ENCODE results near the gene RAB6C.
"Not testable (repeated sequence)": the region's sequence is repeated elsewhere in the genome, so short reads cannot be mapped to it uniquely, and the experiment has no call there.

Gene RAB6C

DNA sequence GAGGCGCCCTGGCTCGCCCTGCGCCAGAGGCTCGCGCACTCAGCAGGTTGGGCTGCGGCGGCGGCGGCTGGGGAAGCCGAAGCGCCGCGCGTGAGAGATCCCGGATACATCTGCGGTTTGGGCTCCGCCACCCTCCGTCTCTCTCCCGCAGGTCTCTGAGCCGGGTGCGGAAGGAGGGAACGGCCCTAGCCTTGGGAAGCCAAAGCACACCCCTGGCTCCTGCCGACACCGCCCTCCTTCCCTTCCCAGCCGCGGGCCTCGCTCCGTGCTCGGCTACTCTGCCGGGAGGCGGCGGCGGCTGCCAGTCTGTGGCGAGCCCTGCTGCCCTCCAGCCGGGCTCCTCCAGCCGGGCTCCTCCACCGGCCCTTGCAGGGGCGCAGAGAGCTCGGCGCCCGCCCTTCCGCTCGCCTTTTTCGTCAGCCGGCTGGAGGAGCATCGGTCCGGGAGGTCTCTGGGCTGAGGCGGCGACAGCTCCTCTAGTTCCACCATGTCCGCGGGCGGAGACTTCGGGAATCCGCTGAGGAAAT is at the start of gene RAB6C:
Gene RAB6C (plus strand): TSS at position 38 of the 527 bp plus-strand sequence. CDS start 450 bp downstream, at position 488.
- not testable (repeated sequence) for DNase-seq

DNA sequence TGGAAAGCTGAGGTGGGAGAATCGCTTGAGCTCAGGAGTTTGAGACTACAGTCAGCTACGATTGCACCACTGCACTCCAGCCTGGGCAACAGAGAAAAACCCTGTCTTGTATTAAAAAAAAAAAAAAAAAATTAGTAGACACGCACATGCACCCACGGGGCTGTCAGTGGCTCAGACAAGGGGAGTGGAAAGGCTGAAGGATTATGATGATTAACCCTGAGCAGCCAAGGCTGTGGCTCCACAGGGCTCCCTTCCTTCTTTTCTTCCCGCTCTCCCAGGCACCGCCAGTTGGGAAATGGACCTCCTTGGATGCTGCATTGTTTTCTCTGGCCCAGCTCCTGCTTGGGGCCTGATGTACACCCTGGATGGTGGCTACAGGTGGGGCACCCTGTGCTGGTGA is 49.0 kb upstream of the RAB6C start:
- DNase-seq: no peak

DNA sequence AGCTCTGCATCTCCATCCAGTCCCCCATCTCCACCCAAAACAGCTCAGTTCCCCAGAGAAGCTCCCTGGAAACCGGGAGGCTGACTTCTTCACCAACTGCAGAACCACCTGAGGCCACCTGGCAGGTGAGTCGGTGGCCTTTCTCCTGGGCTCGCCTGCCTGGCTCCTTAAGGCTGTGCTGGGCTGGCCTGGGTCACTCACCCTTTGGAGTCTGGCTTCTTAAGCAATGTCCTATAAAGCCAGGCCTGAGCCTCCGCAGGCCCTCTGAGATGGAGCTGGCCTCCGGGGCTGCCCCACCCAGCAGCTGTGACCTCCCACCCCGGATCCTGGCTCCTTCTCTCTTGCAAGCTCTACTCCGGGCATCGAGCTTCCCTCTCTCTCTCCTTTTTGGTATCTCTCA is 46.1 kb upstream of the RAB6C start:
- not testable (repeated sequence) for DNase-seq

DNA sequence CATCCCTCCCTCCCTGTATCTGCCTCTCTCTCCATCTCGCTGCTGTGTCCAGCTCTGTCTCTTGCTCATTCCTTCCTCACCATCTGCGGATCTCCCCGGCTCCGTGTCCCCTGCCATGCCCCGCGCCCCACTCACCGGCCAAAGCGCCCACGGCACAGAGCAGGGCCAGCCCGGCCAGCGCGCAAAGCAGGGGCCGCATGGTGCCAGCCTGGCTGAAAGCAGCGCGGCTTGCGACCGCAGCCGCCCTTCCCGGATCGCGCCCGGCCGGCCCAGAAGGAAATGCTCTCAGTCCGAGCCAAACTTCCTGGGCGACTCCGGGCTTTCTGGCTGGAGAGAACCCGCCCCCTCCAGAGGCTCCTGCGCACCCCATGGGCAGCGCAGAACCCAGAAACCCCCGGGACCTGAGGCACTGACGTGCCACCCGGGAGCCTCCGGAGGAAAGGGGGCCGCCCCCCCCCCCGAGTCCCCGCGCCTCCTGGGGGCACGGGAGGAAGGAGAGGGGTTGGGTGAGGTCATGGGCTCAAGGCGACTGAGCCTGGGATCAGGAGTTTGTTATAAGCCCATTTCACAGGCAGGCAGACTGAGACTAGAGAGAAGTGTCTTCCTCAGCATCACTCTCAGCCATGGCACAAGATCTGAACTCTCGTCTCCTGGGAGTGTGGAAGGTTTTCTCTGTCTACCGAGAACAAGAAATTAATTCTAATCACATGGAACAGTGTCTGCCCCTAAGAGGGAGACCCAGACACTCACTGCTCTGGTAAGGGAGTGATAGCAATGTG is 45.2 kb upstream of the RAB6C start:
- DNase-seq: no peak

DNA sequence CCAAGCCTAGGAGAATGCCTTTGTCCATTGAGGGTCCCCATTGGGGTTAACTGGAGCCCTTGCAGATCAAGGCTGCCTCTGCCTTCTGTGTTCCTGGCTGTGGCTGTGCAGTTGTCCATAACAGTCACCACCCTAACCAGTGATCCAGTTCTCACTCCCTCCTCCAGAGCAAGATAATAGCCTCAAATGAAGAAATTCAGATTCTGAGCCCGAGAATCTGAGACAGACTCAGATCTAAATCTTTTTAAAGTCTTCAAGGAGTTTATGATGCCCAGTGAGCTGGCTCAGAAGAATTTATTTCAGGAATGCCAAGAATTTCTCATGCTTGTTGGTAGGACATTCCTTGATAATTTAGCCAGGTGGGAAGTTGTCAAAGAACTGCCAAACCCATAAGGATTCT is 44.3 kb upstream of the RAB6C start:
- DNase-seq: no peak

DNA sequence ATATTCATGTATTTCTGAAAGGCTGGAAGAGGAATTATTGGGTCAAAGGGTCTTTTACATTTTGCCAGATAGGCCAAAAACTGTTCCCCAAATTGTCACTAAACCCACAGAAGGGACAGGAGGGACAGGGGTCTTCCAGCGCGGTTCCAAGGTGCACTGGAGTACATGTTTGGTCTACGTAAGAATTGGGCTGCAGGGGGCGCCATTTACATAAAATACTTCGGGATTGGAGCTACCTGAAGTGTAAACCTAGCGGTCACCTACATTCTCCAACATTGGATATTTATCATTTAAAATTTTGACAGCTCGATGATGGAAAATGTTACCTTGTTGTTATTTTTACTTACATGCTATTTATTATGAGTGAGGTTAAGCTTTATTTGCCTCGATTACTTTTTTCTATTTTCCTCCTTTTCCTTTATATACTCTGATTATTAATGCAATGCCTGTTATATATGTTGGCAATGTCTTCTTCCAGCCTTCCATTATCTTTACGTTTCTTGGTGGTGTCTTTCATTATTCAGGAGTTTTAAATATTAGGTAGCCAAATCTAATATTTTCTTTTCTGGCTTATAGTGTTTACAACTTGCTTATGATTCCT is 43.0 kb upstream of the RAB6C start:
- no peak for DNase-seq

DNA sequence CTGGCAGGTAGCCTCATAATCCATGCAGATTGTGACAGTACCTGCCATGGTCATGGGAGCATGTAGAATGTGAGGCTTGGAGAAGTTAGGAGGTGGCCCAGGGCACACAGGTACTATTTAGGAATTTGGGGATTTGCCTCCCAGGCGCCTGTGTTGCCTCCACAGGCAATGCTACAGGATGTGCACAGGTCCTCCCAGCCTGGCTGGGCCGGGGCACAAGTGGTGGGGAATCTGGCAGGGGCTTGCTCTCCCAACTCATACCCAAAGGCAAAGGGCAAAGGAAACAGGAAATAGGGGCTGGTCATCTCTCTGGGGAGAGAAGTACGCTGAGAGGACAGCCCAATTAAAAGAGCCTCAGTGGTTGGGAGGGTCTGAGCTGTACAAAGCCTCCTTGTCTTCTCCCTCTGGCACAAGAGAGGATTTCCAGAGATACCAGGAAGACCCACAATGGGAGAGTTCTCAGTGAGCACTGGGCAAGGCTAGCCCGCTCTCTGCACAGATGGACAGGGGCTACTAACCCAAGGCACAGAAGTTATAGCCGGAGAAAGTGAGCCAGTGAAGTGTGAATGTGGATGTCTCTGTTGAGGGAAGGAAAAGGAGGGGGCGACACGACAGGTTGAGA is 40.5 kb upstream of the RAB6C start:
- not testable (repeated sequence) for DNase-seq

DNA sequence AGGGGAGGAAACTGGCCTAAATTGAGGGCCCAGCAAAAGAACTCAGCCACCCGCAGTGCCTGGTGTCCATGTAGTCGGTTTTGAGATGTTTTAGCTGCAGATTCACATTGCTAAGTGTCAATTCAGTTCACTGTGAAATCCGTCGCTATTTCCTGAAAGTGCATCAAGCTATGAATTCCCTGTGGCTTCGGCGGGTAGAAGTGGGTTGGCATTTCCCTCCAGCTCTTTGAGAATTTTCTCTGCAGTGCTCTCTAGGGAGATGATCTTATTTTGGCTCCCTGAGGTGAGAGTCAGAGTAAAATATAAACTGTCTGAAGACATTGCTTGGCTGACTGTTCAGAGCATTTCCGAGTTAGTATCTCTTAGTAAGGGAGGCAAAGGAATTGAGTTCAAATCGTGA is 36.0 kb upstream of the RAB6C start:
- not testable (repeated sequence) for DNase-seq

DNA sequence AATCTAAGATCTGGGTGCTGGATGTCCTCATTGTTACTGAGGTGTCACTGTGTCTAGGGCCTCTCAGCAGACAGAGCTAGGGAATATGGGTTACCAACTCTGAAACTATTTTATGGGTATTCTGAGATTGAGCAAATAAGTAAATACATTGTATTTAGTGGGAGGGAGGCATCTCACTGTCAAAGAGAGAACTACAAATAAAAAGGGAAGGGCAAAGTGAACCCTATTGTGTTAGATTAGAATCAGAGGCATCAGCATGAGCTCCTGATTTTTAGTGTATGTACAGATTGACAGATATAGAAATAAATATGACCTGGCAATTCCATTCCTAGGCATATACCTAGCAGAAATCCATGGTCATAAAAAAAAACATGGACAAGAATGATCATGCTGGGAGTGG is 33.9 kb upstream of the RAB6C start:
- DNase-seq: no peak

DNA sequence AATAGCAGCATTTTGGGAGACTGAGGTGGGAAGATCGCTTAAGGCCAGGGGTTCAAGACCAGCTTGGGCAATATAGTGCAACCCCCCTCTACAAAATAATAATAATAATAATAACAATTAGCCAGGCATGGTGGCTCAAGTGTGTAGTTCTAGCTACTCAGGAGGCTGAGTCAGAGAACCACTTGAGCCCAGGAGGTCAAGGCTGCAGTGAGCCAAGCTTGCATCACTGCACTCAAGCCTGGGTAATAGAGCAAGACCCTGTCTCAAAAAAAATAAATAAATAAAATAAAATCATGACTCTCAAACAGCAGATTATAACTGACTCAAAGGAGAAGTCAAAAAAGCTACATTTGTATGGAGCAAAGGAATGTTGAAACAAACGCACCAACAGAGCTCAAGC is 31.8 kb upstream of the RAB6C start:
- not testable (repeated sequence) for DNase-seq

DNA sequence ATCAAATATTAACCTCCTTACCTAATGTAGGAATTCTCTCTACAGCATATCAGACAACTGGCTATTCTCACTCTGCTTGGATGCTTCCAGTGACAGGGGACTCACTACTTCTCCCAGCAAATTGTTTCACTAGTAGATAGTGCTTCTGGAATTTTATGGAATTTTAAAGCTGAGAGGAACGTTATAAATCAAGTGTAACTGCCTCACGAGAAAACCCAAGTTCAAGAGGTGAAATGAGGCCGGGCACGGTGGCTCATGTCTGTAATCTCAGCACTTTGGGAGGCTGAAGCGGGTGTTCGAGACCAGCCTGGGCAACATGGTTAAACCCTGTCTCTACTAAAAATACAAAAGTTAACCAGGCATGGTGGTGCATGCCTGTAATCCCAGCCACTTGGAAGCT is 23.3 kb upstream of the RAB6C start:
- DNase-seq: not testable (repeated sequence)

DNA sequence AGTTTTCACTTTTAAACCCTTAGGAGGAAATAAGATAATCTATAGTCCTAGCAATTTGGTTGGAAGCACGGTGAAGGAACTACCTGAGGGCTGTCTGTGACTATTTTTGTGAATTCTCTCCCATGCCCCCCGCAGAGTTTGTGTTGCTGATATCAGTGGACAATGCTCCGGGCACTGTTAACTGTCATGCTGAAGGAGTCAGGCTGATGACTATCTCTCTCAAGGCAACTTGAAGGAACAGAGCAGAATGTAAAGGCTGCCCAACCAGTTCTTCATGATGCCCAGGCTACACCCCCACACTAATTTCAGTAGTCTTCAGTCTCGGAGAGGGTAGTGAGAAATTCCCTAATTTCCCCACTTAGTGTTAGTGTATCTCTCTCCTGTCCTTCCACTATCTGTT is 21.6 kb upstream of the RAB6C start:
- DNase-seq: no peak

DNA sequence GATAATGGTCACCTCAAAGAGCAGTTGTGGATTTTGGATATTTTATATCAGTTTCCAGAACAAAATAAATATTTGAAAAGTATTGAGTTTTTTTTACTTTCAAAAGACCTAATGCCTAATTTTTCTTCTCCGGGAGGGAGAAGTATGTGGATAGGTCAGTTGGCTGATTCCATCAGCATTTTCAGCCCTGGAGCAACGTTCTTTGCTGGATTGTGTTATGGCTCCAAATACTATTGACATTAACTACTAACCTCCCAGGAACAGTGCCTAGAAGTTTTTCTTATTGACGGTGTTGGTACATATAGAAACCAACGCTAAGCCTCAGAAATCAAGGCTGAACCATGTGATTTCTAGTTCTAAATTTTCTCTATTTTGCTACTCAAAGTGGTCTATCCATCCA is 20.7 kb upstream of the RAB6C start:
- not testable (repeated sequence) for DNase-seq

DNA sequence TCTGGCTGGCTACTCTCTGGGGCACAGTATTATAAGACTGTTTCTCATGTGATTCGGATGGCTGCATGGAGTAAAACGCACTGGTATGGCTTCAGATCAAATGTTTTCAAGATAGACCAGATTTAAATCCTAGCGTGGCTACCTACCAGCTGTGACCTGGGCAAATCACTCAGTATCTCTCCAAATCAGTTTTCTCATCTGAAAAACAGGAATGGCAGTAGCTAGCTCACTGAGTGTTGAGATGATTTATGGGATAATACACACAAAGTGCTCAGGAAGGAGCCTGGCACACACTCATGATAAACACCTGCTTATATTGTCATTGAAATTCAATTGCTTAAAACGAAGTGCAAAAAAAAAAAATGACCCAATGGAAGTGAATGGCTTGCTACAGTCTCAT is 10.9 kb upstream of the RAB6C start:
- DNase-seq: not testable (repeated sequence)

DNA sequence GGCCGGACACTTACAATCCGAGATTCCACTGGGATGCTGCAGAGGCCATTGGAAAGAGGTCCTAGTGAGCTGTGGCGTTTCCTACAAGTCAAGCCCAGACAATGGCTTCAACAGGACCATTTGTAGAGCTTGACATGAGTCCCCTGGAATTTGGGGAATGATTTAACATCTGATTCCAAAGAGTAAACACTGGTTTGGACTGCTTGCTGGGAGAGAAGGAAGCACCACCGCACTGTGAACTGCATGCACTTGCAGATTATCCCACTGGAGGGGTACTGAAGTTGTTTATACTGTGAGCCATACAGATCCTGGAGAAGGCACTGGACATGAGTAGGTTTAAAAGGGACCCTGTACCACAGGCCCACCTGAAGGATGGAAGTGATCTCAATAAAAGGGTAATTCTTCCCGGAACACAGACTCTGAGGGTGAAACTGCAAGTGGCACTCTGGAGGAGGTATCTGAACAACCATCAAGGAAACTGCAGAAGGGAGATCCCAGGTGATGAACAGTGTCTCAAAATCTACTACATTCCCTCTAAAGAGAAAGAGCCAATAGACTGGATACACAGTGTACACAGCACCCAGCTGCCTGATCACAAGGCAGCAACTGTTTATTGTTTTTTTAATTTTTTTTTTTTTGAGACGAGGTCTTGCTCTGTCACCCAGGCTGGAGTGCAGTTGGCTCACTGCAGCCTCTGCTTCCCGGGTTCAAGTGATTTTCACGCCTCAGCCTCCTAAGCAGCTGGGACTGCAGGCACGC is 4.3 kb upstream of the RAB6C start:
- no peak for DNase-seq

DNA sequence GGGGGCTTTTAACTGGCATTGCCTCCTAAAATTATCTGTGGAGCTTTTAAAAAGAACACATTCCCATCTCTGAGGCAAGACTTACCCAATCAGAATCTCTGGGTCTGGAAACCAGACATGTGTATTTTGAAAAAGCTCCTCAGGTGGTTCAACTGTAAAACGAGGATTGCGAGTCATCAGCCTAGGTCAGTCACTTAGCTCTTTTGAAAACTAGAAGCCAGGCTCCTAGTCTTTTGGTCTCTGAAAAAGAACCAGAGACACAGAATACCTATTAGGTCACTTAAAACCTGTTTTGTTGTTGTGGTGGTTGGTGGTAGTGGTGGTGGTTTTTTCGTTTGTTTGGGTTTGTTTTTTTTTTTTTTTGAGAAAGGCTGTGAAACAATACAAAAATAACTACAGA is 2.5 kb upstream of the RAB6C start:
- DNase-seq: not testable (repeated sequence)

DNA sequence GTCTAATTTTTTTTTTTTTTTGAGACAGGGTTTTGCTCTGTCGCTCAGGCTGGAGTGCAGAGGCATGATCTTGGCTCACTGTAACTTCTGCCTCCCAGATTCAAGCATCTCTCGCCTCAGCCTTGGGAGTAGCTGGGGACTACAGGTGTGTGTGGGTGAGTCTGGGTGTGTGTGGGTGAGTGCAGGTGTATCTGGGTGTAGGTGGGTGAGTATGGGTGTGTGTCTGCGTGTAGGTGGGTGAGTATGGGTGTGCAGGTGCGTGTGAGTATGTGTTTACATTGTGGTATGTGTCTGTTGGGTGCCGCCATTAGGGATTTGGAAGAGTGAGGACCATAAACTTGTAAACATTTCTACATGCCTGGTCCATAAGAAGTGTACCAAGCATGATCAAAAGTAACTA is 1.5 kb upstream of the RAB6C start:
- DNase-seq: no peak

DNA sequence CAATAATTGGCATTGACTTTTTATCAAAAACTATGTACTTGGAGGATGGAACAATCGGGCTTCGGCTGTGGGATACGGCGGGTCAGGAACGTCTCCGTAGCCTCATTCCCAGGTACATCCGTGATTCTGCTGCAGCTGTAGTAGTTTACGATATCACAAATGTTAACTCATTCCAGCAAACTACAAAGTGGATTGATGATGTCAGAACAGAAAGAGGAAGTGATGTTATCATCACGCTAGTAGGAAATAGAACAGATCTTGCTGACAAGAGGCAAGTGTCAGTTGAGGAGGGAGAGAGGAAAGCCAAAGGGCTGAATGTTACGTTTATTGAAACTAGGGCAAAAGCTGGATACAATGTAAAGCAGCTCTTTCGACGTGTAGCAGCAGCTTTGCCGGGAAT is 780 bp downstream of the RAB6C start:
- DNase-seq: not testable (repeated sequence)

DNA sequence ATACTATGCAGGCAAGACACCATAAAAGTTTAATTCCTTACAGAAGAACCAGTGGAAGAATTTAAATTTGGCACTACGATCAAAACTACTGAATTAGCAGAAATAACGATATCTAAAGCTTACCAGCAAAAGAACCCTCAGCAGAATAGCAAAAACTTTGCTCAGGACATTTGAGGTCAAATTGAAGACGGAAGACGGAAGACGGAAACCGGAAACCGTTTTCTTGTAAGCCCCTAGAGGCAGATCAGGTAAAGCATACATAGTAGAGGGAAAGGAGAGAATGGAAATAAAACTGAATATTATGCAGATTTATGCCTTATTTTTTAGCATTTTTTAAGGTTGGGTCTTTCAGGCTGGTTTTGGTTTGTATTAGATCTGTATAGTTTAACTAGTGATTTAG is 2.2 kb downstream of the RAB6C start:
- not testable (repeated sequence) for DNase-seq

DNA sequence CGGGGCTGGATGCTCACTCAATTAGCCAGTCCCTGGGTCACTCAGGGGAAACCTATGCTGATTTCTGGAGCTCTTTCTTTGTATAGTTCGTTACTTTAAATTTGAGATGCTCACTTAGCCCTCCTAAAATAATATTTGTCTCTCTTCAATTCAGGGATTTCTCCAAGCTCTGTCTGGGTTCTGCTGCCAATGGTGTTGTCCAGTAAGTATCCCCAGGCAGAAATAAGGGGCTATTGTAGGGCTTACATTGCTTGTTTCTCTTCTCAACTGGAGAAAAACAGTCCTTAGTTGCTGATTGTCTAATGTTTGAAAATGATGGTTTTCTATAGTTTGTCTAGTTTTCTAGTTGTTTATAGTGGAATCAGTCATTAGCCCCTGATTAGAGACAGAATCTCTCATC is 5.0 kb downstream of the RAB6C start:
- DNase-seq: no peak

DNA sequence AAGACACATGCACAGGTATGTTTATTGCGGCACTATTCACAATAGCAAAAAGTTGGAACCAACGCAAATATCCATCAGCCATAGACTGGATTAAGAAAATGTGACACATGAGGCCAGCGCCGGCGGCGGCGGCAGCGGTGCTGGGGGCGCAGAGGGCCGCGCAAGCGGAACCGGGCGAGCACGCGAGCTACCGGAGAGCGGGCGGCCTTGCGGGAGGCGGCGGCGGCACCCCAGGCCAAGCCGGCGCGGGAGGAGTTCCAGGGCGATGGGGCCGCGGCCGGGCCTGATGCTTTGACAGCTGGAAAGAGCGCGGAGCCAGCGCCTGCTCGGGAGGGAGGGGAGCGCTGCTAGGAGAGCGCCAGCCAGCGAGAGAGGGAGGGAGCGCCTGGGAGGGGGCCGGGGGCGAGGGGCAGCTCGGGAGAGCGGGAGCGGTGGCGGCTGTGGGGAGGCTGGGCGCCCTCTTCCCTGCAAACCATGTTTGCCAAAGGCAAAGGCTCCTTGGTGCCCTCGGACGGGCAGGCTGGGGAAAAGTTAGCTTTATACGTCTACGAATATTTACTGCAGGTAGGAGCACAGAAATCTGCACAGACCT is 13.0 kb downstream of the RAB6C start:
- not testable (repeated sequence) for DNase-seq

DNA sequence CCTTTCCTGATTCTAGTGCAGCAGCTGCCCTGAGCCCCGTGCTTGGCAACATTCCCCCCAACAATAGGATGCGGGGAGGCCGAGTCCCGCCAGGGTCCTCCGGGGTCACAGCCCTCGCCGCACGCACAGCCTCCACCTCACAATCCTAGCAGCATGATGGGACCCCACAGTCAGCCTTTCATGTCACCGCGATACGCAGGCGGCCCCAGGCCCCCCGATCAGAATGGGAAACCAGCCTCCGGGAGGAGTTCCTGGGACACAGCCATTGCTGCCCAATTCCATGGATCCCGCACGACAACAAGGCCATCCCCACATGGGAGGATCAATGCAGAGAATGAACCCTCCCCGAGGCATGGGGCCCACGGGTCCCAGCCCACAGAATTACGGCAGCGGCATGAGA is 13.7 kb downstream of the RAB6C start:
- DNase-seq: not testable (repeated sequence)

Data from GDM1 (cell line).